ENCODE results near the gene CD200R1. TPM values are rescaled to one million over a fixed set of nuclear protein-coding genes. Genes with fewer than 3 reads are reported as not detected.

Gene CD200R1
- total and polyA plus RNA-seq, 2 of the 13 experiments (the other 11 are each of a cell fraction or from before 2014, with no cell fraction given) = 0.04 TPM; not detected in 1

DNA sequence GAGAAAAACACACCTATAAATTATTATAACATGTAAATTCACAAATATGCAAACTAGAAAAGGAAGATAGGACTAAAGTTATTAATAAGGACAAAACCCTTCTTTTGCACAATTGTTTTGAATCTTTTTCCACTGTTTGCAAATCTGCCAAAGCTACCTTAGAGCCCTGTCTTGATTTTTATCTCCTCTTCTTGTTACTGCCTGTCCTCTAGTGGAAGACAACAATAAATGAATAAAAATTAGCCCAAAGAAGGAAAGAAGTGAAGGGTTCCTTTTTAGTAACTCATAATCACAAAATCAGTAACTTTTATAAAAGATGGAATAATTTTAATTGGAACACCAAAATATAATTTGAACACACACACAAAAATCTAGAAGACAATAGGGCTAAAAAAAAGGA lies 2.7 kb downstream of the CD200R1 start:
- Histone ChIP-seq H3K27me3 (ENCODE audit: control insufficient read depth in 1 of 2, insufficient read depth in 2 of 2, low read length in 2 of 2) (peaks cover 0 to 5% of the 10 kb centered on the region in 2 experiments; a peak in 1 of 5 replicates), H2AFZ (ENCODE audit: low read length) (no peak overlapping the region), H4K20me1 (ENCODE audit: insufficient read depth, low read length) (no peaks in the 10 kb centered on the region), H3K27ac (ENCODE audit: extremely low read length, insufficient read depth, low read length) (no peak overlapping the region), H3K4me2 (ENCODE audit: low read depth, low read length) (no peak overlapping the region), H3K9me3 (ENCODE audit: low read length) (no peaks in the 10 kb centered on the region), H3K4me3 (replicated peaks in 1 of 3; ENCODE audit: insufficient read depth in 1 of 3, low read depth in 2 of 3, low read length in 3 of 3) (no peak overlapping the region), H3K79me2 (ENCODE audit: insufficient read depth, low read length) (no peaks in the 10 kb centered on the region), H3K9ac (ENCODE audit: insufficient read depth, low read depth, low read length) (no peak overlapping the region), H3K4me1 (ENCODE audit: insufficient read depth, low read length) (no peaks in the 10 kb centered on the region), H3K36me3 (replicated peaks in 1 of 2; ENCODE audit: control insufficient read depth in 1 of 2, insufficient read depth in 2 of 2, low read length in 2 of 2) (no peaks in the 10 kb centered on the region)
- DNase-seq (ENCODE audit: low spot score) = no peak
- no TSS peak for BruUV-seq (replicated peaks)
- FAIRE-seq = no peak
- intact Hi-C loops (cut with micrococcal nuclease; ENCODE audit: unreplicated experiment) = no loop called here
- POLR2A ChIA-PET = no interaction called here
- CTCF ChIA-PET (ENCODE audit: low intra/inter-chr PET ratio, low total read pairs) = no interaction called here
- in situ Hi-C loops (cut with HindIII; ENCODE audit: extremely low pct_ligation_motif_present, low pct_unique_long_range_greater_than_20kb) = no loop called here
- ATAC-seq = no peak
- TF ChIP-seq ZFP36L2 (CRISPR knock-in tag; IDR thresholded peaks at IDR 0.05) = no peak
- no peak for TF ChIP-seq ARID3A (IDR thresholded peaks at IDR 0.05; ENCODE audit: low read depth, low read length)
- TF ChIP-seq HOMEZ (CRISPR knock-in tag; IDR thresholded peaks at IDR 0.05; ENCODE audit: low read depth) = no peak
- TF ChIP-seq MTA1 (CRISPR knock-in tag; IDR thresholded peaks at IDR 0.05; ENCODE audit: borderline replicate concordance) = no peak
- TF ChIP-seq, protein P1, sequence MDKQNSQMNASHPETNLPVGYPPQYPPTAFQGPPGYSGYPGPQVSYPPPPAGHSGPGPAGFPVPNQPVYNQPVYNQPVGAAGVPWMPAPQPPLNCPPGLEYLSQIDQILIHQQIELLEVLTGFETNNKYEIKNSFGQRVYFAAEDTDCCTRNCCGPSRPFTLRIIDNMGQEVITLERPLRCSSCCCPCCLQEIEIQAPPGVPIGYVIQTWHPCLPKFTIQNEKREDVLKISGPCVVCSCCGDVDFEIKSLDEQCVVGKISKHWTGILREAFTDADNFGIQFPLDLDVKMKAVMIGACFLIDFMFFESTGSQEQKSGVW (CRISPR knock-in tag; IDR thresholded peaks at IDR 0.05; ENCODE audit: borderline replicate concordance) = no peak
- TF ChIP-seq SAP130 (CRISPR knock-in tag; IDR thresholded peaks at IDR 0.05; ENCODE audit: low read depth) = no peak
- TF ChIP-seq, protein P2, sequence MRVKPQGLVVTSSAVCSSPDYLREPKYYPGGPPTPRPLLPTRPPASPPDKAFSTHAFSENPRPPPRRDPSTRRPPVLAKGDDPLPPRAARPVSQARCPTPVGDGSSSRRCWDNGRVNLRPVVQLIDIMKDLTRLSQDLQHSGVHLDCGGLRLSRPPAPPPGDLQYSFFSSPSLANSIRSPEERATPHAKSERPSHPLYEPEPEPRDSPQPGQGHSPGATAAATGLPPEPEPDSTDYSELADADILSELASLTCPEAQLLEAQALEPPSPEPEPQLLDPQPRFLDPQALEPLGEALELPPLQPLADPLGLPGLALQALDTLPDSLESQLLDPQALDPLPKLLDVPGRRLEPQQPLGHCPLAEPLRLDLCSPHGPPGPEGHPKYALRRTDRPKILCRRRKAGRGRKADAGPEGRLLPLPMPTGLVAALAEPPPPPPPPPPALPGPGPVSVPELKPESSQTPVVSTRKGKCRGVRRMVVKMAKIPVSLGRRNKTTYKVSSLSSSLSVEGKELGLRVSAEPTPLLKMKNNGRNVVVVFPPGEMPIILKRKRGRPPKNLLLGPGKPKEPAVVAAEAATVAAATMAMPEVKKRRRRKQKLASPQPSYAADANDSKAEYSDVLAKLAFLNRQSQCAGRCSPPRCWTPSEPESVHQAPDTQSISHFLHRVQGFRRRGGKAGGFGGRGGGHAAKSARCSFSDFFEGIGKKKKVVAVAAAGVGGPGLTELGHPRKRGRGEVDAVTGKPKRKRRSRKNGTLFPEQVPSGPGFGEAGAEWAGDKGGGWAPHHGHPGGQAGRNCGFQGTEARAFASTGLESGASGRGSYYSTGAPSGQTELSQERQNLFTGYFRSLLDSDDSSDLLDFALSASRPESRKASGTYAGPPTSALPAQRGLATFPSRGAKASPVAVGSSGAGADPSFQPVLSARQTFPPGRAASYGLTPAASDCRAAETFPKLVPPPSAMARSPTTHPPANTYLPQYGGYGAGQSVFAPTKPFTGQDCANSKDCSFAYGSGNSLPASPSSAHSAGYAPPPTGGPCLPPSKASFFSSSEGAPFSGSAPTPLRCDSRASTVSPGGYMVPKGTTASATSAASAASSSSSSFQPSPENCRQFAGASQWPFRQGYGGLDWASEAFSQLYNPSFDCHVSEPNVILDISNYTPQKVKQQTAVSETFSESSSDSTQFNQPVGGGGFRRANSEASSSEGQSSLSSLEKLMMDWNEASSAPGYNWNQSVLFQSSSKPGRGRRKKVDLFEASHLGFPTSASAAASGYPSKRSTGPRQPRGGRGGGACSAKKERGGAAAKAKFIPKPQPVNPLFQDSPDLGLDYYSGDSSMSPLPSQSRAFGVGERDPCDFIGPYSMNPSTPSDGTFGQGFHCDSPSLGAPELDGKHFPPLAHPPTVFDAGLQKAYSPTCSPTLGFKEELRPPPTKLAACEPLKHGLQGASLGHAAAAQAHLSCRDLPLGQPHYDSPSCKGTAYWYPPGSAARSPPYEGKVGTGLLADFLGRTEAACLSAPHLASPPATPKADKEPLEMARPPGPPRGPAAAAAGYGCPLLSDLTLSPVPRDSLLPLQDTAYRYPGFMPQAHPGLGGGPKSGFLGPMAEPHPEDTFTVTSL (CRISPR knock-in tag; IDR thresholded peaks at IDR 0.05; ENCODE audit: borderline replicate concordance) = no peak
- no peak for TF ChIP-seq SRSF9 (IDR thresholded peaks at IDR 0.05; ENCODE audit: borderline replicate concordance, insufficient read depth, low read depth, low read length, poor library complexity, severe bottlenecking)
- TF ChIP-seq ZNF83 (CRISPR knock-in tag; IDR thresholded peaks at IDR 0.05; ENCODE audit: borderline replicate concordance) = no peak
- TF ChIP-seq KDM2A (CRISPR knock-in tag; IDR thresholded peaks at IDR 0.05; ENCODE audit: borderline replicate concordance, low read depth) = no peak
- TF ChIP-seq HNF4A (CRISPR knock-in tag; IDR thresholded peaks at IDR 0.05) = no peak

All from HepG2 (cell line).